Glomerular endothelial cell (primary cell): ENCODE data around the gene TUBGCP5. TPM values are rescaled to one million over a fixed set of nuclear protein-coding genes. Genes with fewer than 3 reads are reported as not detected.
"Not testable (repeated sequence)": the region's sequence is repeated elsewhere in the genome, so short reads cannot be mapped to it uniquely, and the experiment has no call there.

Experiments
- DNase-seq: peaks from one replicate; pipeline ENCODE4 v3.0.0-alpha.2; 2011; ENCODE audit warnings: low read depth, low spot score; ENCODE audit errors: extremely low read depth
- total RNA-seq: library from RNA; depleted of rRNA; stranded (reverse); fragments of >200 nt; gene quantifications from 2 replicates; pipeline ENCODE4 v1.2.3, GENCODE V29; 2015

The TUBGCP5 gene
- total RNA-seq: 12.8 and 14.7 TPM in 2 replicates

DNA sequence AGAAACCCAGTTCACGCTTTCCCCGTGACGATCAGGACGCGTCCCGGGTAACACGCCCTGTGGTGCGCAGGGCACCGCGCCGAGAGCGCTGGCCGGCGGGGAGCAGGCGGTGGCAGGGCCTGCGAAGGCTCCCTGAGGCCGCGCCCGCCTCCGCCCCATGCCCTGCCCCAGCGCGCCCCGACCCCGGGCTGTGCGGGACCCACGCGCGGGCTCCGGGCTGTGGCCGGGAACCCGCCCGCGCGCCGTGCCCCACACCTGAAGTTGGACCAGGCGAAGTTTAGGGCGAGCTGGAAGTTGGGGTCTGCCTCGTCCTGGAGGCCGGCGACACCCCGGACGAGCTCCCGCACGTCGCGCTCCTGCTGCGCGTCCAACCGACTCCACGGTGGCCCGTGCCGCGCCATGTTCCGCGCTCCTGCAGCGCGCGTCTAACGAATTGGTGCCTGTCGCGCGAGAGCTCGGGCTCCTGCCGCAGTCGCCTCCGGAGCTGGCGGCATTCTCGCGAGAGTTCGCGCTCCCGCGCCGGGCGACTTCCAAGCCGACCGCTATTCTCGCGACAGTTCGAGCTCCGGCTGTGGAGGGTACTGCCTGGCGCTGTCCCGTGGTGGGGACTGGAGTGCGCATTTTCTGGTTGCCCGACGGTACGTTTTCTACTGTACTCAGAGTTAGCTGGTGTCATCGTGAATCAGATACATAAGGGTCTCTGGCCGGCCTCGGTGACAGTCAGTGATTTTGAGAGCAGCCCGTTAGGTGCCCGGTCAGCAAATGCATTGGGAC, at the start of gene TUBGCP5:
Gene TUBGCP5, minus strand, starts transcription at position 427 of the 774 bp plus-strand sequence. Its CDS starts 26 bp downstream, at position 401.
- peak; percentile 90 for DNase-seq

DNA sequence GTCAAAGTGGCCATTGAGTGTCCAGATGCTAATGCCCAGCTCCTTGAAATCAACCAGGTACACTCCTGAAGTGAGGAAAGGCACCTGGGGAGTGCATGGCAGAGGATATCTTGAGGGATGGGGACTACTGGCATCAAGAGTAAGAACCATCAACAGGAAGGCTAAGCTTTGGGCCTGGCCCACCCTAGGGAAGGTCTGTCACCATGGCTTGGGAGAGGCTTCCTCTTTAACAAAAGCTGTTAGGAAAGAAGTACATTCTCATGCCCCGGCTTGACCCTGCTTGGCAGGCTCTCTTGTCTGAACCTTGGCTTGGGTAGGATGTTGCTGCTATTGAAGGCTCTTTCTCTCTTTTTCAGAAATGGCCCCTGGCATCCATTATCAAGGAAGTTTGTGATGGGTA, 43.7 kb upstream of the TUBGCP5 start:
- no peak for DNase-seq

DNA sequence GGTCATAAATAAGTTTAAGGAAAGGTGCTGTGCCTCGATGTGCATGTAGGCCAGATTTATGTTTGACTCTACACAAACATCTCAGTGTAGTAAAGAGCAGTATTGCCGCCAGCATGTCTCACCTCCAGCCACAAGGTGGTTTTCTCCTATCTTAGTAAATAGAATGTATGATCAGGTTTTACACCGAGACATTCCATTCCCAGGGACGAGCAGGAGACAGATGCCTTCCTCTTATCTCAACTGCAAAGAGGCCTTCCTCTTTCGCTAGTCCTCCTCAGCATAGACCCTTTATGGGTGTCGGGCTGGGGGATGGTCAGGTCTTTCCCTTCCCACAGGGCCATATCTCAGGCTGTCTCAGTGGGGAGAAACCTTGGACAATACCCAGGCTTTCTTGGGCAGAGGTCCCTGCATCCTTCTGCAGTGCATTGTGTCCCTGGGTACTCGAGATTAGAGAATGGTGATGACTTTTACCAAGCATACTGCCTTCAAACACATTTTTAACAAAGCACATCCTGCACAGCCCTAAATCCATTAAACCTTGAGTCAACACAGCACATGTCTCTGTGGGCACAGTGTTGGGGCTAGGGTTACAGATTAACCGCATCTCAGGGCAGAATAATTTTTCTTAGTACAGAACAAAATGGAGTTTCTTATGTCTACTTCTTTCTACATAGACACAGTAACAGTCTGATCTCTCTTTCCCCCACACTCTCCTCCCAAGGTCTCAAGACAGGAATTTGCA, 42.8 kb upstream of the TUBGCP5 start:
- DNase-seq: not testable (repeated sequence)

DNA sequence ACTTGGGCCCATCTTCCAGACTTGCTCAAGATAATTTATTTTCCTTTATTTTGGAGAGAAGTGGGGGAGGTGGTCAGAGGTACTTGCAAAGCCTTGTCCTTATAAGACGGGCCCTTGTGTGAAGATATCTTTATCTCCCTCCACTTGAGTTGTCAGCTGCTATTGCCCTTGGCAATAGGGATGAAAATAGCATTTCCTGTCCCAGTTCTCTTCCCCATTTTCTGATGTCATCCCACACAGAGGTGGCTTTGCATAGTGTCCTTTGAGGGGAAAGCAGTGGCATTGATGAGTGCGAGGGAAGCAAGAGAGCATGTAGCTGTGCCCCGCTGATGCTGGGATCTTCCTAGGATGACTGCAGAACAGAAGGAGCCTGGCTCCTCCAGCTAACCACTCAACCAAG, 41.9 kb upstream of the TUBGCP5 start:
- no peak for DNase-seq

DNA sequence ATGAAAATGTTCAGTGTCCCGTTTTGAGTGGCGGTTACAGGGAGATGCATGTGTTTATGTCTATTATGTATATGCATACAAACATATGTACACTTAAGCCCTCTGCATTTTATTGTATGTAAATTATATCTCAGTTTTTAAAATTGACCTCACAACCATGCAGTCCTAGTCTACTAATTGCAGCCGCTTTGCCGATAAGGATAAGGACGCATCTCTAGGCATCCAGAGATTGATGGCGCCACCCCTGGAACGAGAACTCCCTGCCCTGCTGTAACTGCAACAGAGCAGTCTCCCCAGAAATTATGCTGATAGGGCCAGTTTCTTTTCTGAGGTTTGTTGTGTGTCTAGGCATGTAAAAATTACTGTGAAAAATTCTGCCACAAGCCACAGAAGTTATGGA, 40.4 kb upstream of the TUBGCP5 start:
- no peak for DNase-seq

DNA sequence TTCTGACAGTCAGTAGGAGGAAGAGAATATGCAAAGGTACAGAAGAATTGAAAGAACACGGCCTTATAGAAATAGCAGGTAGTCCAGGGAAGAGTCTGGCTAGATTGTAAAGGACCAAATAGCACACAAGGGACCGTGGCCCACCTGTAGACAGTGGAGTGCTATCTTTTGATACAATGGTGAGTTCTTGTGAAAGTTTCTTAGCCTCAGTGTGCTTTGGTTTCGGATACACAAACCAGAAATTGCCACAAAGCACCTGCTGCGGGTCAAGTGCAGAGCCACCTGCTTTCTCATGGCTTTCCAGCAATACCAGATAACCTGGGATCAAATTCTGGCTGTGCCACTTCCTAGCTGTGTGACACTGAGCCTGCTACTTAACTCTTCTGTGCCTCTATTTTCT, 36.6 kb upstream of the TUBGCP5 start:
- no peak for DNase-seq

DNA sequence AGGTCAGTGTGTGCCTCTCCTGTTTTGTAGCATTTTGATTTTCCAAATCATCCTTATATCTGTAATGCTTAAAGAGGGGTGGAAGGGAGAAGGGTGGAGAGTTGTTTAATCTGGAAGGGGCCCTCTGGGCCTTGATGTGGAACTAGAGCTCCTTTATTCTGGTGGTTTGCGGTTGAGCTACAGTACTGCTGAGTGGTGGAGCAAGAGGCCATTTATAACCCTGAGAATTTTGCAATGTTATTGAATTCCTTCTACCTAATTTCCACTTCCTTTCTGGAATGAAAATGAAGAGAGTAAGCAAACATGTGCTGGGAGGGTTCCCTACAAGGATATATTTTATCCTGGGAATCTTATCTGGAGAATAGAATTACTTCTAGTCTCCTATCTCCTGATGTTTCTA, 35.3 kb upstream of the TUBGCP5 start:
- no peak for DNase-seq

DNA sequence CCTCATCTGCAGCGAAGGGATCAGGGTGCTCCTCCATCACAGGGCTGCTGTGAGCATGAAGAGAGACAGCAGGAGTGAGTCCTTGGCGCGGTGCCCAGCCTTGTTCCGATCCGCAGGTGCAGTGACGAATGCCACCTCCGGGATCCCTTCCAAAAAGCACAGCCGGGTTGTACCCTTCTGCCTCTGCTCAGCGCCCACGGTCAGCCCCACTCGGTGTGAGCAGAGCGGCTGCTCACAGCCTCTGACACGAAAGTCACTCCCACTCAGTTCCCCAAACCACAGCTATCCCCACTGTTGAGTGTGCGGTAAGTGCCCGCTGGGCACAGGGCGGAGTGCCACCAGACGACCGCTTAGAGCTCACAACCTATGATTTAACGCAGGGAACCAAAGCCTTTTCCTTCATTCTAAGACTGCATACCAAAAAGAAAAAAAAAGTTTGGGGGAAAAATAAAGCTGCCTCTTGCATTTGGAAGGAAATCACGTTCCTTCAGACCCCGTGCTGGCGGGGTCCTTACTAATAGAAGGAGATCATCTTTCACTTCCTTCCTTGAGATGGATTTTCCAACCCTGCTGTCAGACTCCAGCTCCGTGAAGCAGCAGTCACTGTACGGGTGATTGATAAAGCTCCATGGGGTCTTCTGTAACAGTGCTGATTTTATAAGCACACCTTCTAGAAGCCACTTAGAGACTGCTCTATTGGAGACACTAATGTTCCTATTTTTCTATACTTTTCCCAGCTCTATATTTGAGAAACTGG, 34.7 kb upstream of the TUBGCP5 start:
- no peak for DNase-seq

DNA sequence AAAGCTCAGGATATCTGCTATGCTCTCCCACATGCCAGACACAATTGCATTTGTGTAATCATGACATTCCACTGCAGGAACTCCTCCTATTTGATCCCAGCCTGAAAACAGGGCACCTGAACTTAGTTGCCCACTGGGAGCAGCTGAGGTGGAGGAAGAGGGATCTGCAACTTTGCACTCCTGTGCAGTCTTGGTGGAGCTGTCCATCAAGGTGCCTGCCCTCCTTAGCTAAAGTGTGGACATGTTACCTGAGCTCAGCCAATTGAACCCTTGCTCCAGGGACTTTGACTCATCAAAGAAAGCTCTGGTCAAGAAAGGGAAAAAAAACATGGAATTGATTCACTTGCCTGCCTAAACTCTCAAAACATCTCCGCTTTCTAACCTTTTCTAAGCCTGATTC, 33.3 kb upstream of the TUBGCP5 start:
- DNase-seq: no peak

DNA sequence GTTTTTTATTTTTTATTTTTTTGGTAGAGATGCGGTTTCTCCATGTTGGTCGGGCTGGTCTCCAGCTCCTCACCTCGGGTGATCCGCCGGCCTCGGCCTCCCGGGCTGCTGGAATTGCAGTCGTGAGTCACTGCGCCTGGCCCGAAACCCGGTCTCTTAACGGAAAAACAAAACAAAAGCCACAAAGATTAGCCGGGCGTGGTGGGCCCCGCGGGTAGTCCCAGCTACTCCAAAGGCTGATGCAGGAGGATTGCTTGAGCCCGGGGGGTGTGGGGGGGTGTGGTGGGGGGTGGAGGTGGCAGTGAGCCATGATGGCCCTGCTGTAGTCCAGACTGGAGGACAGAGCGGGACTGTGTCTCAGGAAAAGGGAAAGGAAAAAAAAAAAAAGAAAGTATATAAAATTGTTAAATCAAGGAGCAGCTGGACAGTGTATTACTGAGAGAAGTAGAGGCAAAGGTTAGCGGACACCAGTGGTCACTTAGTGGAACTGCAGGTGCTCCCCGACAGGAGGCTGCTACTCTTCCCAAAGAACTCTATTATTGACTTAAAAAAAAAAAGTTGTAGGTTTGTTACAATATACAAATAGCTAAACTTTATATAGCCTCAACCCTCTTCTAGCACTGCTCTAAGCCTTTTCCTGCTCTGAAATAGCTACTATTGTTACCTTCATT, 30.3 kb upstream of the TUBGCP5 start:
- no peak for DNase-seq

DNA sequence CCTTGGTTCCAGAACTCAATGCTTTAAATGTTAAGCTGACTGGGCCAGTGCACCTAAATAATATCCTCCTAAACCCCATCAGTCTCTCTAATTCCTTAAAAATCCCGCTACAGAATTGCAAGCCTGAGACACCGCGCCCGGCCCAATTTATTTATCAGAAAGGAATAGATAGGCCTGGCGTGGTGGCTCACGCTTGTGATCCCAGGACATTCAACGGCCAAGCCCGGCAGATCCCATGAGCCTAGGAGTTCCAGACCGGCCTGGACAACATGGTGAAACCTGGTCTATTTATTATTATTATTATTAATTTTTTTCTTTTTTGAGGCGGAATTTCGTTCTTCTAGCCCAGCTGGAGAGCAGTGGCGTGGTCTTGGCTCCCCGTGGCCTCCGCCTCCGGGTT, 28.0 kb upstream of the TUBGCP5 start:
- no peak for DNase-seq

DNA sequence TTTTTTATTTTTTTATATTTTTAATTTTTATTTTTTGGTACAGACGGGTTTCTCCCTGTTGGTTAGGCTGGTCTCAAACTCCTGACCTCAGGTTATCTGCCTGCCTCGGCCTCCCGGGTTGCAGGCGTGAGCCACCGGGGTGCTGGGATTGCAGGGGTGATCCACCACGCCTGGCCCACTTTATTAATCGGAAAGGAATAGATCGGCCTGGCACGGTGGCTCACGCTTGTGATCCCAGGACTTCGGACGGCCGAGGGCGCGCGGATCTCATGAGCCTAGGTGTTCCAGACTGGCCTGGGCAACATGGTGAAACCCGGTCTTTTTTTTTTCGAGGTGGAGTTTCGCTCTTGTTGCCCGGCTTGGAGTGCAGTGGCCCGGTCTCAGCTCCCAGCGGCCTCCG, 26.5 kb upstream of the TUBGCP5 start:
- no peak for DNase-seq

DNA sequence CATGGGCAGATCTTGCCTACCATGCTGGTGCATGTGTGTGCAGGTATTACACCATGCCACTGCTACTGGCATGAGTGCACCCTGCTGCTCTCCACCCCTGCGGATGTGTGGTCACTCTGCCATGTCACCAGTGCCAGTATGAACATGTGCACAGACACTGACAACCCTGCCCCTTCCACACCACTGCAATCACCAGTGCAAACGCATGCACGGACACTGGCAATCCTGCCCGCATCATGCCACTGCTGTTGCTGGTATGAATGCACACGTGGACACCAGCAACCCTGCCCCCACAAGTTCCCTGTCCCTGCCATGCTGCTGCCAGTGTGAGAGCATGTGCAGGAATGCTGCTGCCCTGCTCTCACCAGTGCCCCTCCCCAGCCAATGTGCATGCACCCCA, 24.8 kb upstream of the TUBGCP5 start:
- no peak for DNase-seq

DNA sequence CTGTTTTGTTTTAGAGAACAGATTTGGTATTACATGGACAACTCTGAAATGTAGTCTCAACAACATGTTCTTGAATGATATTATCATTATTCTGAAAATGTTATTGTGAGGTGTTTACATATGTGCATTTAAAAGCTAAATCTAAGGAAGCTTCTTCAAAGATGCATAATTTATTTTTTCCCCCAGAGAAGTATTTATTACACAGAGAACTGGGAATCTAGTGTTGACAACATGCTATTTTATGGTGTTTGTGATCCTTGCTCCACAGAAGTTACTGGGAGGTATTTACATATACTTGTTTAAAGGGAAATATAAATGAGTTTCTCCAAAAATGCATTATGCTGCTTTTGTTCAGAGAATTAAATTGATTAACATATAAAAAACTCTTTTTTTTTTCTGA, 18.3 kb upstream of the TUBGCP5 start:
- no peak for DNase-seq

DNA sequence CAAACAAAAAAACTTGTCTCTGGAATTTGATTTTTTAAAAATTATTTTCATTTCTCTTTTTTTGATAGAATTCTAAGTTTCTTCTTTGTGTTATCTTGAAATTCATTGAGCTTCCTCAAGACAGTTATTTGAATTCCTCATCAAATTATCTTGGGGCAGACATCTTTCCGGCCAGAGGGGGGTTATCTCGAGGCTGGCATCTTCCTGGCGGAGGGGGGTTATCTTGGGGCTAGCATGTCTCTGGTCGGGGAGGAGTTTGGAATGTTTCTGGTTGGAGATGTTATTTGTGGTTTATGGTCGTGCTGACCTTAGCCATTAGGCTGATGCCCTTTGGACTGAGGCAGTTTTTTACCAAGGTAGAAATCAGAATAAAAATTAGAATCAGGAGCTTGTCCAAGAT, 15.9 kb upstream of the TUBGCP5 start:
- DNase-seq: no peak

DNA sequence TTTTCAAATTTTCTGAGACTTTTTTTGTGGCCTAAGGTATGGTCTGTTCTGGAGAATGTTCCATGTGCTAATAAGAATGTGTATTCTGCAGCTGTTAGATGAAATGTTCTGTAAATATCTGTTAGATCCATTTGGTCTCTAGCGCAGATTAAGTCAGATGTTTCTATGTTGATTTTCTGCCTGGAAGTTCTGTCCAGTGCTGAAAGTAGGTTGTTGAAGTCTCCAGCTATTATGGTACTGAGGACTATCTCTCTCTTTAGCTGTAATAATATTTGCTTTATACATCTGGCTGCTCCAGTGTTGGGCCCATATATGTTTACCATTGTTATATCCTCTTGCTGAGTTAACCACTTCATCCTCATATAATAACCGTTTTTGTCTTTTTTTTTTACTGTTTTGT, 13.2 kb upstream of the TUBGCP5 start:
- no peak for DNase-seq

DNA sequence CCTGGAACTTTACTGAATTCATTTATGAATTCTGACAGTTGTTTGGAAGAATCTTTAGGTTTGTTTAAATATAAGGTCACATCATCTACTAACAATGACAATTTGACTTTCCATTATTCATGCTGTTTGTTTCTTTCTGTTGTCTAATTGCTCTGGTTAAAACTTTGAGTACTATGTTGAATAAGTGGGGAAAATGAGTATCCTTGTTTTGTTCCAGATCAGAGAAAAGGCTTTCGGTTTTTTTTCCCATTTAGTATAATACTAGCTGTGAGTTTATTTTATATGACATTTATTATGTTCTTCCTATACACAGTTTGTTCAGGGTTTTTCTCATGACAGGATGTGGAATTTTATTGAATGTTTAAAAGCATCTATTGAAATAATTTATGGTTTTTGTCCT, 11.3 kb upstream of the TUBGCP5 start:
- no peak for DNase-seq

DNA sequence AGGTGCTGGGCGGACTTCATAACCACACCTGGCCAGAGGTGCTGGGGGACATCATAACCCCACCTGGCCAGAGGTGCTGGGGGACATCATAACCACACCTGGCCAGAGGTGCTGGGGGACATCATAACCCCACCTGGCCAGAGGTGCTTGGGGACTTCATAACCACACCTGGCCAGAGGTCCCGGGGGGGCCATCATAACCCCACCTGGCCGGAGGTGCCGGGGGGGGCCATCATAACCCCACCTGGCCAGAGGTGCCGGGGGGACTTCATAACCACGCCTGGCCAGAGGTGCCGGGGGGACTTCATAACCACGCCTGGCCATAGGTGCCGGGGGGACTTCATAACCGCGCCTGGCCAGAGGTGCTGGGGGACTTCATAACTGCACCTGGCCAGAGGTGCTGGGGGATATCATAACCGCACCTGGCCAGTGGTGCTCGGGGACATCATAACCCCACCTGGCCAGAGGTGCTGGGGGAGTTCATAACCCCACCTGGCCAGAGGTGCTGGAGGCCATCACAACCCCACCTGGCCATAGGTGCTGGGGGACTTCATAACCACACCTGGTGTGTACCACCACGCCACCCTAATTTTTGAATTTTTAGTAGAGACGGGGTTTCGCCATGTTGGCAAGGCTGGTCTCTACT, 10.7 kb upstream of the TUBGCP5 start:
- DNase-seq: no peak

DNA sequence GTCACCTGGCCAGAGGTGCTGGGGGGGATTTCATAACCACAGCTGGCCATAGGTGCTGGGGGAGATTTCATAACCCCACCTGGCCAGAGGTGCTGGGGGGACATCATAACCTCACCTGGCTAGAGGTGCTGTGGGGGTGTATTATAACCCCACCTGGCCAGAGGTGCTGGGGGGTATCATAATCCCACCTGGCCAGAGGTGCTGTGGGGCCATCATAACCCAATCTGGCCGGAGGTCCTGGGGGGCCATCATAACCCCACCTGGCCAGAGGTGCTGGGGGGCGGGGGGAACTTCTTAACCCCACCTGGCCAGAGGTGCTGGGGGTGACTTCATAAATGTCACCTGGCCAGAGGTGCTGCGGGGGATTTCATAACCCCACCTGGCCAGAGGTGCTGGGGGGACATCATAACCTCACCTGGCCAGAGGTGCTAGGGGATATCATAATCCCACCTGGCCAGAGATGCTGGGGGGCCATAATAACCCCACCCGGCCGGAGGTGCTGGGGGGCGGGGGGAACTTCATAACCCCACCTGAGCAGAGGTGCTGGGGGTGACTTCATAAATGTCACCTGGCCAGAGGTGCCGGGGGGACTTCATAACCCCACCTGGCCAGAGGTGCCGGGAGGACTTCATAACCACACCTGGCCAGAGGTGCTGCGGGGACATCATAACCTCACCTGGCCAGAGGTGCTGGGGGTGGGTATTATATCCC, 9.4 kb upstream of the TUBGCP5 start:
- DNase-seq: not testable (repeated sequence)

DNA sequence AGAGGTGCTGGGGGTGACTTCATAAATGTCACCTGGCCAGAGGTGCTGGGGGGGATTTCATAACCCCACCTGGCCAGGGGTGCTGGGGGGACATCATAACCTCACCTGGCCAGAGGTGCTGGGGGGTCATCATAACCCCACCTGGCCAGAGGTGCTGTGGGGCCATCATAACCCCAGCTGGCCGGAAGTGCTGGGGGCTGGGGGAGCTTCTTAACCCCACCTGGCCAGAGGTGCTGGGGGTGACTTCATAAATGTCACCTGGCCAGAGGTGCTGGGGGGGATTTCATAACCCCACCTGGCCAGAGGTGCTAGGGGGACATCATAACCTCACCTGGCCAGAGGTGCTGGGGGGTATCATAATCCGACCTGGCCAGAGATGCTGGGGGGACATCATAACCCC, 4.6 kb upstream of the TUBGCP5 start:
- DNase-seq: not testable (repeated sequence)
